Measurements from ENCODE around the gene ARL15. TPM values are rescaled to one million over a fixed set of nuclear protein-coding genes. Genes with fewer than 3 reads are reported as not detected.

Gene ARL15
- total and polyA plus RNA-seq, 2 of the 8 experiments (the other 6 are each of a cell fraction or from before 2014, with no cell fraction given): 9.9 to 21.2 TPM

DNA sequence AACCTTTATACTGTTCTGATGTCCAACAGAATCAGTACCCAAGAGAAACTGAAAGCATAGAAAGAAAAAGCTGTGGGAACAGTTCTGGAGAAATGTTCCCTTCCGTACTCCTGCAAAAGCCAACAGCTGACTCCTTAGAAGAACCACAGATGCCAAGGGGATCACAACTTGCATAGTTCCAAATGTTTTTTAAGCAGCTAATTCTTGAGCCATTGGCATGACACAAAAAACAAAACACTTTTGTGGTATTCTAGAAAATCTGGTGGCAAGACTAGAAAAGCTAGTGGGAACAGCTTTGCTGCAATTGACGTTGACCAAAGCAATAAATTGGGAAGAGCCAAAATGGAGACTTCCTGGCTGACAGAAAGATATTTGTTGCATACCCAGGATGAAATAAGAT lies 189.9 kb downstream of the ARL15 start:
- H2AFZ ChIP-seq (ENCODE audit: low read length): no peak overlapping the region
- no peak overlapping the region for H2BK12ac ChIP-seq (ENCODE audit: low read depth, low read length)
- no peak overlapping the region for H3K4ac ChIP-seq (replicated peaks; ENCODE audit: insufficient read length, low read depth, low read length)
- H3K9me3 ChIP-seq (ENCODE audit: insufficient read depth in 2 of 2, low read depth in 1 of 2, low read length in 1 of 2): no peaks in the 10 kb centered on the region
- no peaks in the 10 kb centered on the region for H3K4me1 ChIP-seq (replicated peaks in 1 of 4; ENCODE audit: control insufficient read depth in 3 of 4, insufficient read depth in 4 of 4, low read length in 3 of 4)
- no peak overlapping the region for H3K4me2 ChIP-seq (ENCODE audit: insufficient read depth in 1 of 2, low read depth in 2 of 2, low read length in 2 of 2)
- H3K23me2 ChIP-seq (ENCODE audit: low read depth, low read length): no peaks in the 10 kb centered on the region; the same call in 1 of the 2 replicates
- POLR2A ChIA-PET (ENCODE audit: partially characterized antibody): no interaction called here
- no peak overlapping the region for H3K4me3 ChIP-seq (ENCODE audit: extremely low read depth in 1 of 4, insufficient read depth in 2 of 4, low read depth in 3 of 4, low read length in 4 of 4)
- CTCF ChIA-PET (ENCODE audit: partially characterized antibody): interaction anchor here (1.0 to 1.6 kb wide), 2 partner anchors 35 to 39 kb away, joined by 3 read pairs; no protein-coding TSS in a partner anchor
- H3K36me3 ChIP-seq (ENCODE audit: control insufficient read depth in 2 of 4, insufficient read depth in 4 of 4, low read length in 3 of 4): no peaks in the 10 kb centered on the region
- no peaks in the 10 kb centered on the region for H4K20me1 ChIP-seq (replicated peaks in 1 of 2; ENCODE audit: control insufficient read depth in 1 of 2, insufficient read depth in 2 of 2, low read length in 2 of 2)
- H3K27me3 ChIP-seq (replicated peaks in 1 of 4; ENCODE audit: control insufficient read depth in 3 of 4, extremely low read depth in 1 of 4, insufficient read depth in 3 of 4, low read length in 3 of 4): no peaks in the 10 kb centered on the region
- H4K91ac ChIP-seq (replicated peaks; ENCODE audit: insufficient read length, low read length): no peak overlapping the region
- H3K9ac ChIP-seq (replicated peaks in 1 of 4; ENCODE audit: extremely low read depth in 1 of 4, low read depth in 3 of 4, low read length in 3 of 4): no peak overlapping the region
- no peak overlapping the region for H2AK5ac ChIP-seq (ENCODE audit: low read depth, low read length)
- TF ChIP-seq SP2 (IDR thresholded peaks at IDR 0.05; ENCODE audit: low read length) (no peak), POU5F1 (IDR thresholded peaks at IDR 0.05; ENCODE audit: low read depth, low read length) (no peak), SAP30 (IDR thresholded peaks at IDR 0.05; ENCODE audit: insufficient read depth, insufficient replicate concordance, low read length) (no peak)
- no peaks in the 10 kb centered on the region for H3K79me1 ChIP-seq (ENCODE audit: low read depth, low read length)
- H3K23ac ChIP-seq (ENCODE audit: insufficient read length): no peak overlapping the region
- no peak overlapping the region for H3K27ac ChIP-seq (ENCODE audit: low read depth, low read length)
- no peak overlapping the region for H2BK5ac ChIP-seq (ENCODE audit: low read depth, low read length)
- DNase-seq (ENCODE audit: low read depth in 1 of 2, low spot score in 2 of 2) (no peak), FAIRE-seq (no peak)
- no peak overlapping the region for H3K18ac ChIP-seq (ENCODE audit: extremely low read depth, low read length)
- H4K8ac ChIP-seq (ENCODE audit: extremely low read depth, insufficient read depth, low read length): no peak overlapping the region
- no peaks in the 10 kb centered on the region for H3K79me2 ChIP-seq (ENCODE audit: control insufficient read depth in 1 of 2, insufficient read depth in 2 of 2, low read length in 2 of 2)
- H4K5ac ChIP-seq (ENCODE audit: insufficient read length, low read depth, low read length): no peak overlapping the region
- 93% methylated on average over 2 of the region's 2 CpGs; no CpG with 5 or more reads in 1 of the 2 experiments for WGBS, 2 experiments (ENCODE audit: extremely low coverage in 1 of 2, insufficient coverage in 1 of 2, insufficient read length in 1 of 2, insufficient replicate concordance in 2 of 2, low coverage in 1 of 2, low lambda C conversion rate in 2 of 2, missing lambda C conversion rate in 1 of 2)
- no peak overlapping the region for H2BK15ac ChIP-seq (ENCODE audit: low read length)
- no peak overlapping the region for H3K14ac ChIP-seq (ENCODE audit: insufficient read length)
- no peak overlapping the region for H2BK20ac ChIP-seq (ENCODE audit: low read length)
- no peak overlapping the region for H2BK120ac ChIP-seq (replicated peaks; ENCODE audit: low read depth, low read length)
- no peak overlapping the region for H3K56ac ChIP-seq (replicated peaks; ENCODE audit: insufficient read length, low read depth, low read length)

Data from H1 (cell line).